A549 (cell line): Measurements from ENCODE around the gene EBI3. TPM values are rescaled to one million over a fixed set of nuclear protein-coding genes. Genes with fewer than 3 reads are reported as not detected.

ENCODE experiments used
- ATAC-seq, 2 experiments: fragments of 200-7000 bp in 1 of 2; fragments of >200 bp in 1 of 2; cut with Nextera tagmentation in 1 of 2; cut with Tn5 transposase in 1 of 2; 3 replicates each; pipeline versions ENCODE4 v1.8.0 to v1.9.1; 2018 to 2020; ENCODE audit warnings: mild to moderate bottlenecking in 1 of 2, moderate library complexity in 1 of 2
- CTCF ChIA-PET: fragments of 300-600 bp; sonication (Branson Sonifier 250); formaldehyde crosslinking; extraction: SDS; loops from one replicate; lab custom pipeline; 2021; ENCODE audit warnings: antibody characterized with exemption, inconsistent platforms; lab: Yijun Ruan, JAX
- POLR2A ChIA-PET: fragments of 350-600 bp; formaldehyde crosslinking; extraction: SDS; loops from one replicate; lab custom pipeline; 2021; ENCODE audit warnings: antibody characterized with exemption, inconsistent platforms; lab: Yijun Ruan, JAX
- DNase-seq, 2 experiments: peaks; one replicate each; pipeline versions ENCODE4 v3.0.0 to v3.0.0-alpha.2; 2011 to 2016; ENCODE audit warnings: low read depth in 1 of 2, low spot score in 1 of 2
- FAIRE-seq: peaks from 2 replicates; lab custom pipeline; 2011; peaks lifted over from hg19 to GRCh38; lab: Jason Lieb, UNC
- H3K27ac ChIP-seq, 2 experiments: fragments of >200 bp; sonication (Bioruptor Twin); formaldehyde crosslinking; 3 replicates each; pipeline ENCODE4 v1.5.1; 2016 to 2017
- H3K4me1 ChIP-seq: fragments of >200 bp; sonication (Bioruptor Twin); formaldehyde crosslinking; 3 replicates; pipeline ENCODE4 v1.6.1; 2016
- H3K4me2 ChIP-seq: fragments of >200 bp; sonication (Bioruptor Twin); formaldehyde crosslinking; 3 replicates; pipeline ENCODE4 v1.6.1; 2016
- H3K4me3 ChIP-seq: fragments of >200 bp; sonication (Bioruptor Twin); formaldehyde crosslinking; 3 replicates; pipeline ENCODE4 v1.5.1; 2016
- H3K9me3 ChIP-seq: fragments of >200 bp; sonication (Bioruptor Twin); formaldehyde crosslinking; 3 replicates; pipeline ENCODE4 v1.6.1; 2016
- CEBPB ChIP-seq, 2 experiments: fragments of >200 bp in 1 of 2; sonication (Bioruptor Twin) in 1 of 2; formaldehyde crosslinking in 1 of 2; IDR thresholded peaks; 2 replicates each; pipeline ENCODE4 v1.6.1; 2012 to 2016
- CHD2 ChIP-seq: fragments of 150-350 bp; IDR thresholded peaks from 2 replicates; pipeline ENCODE4 v1.6.1; 2014; ENCODE audit warnings: low read length; ENCODE audit not compliant: partially characterized antibody
- CHD4 ChIP-seq: fragments of 200-600 bp; sonication (generic); IDR thresholded peaks from 2 replicates; pipeline ENCODE4 v1.6.1; 2016; ENCODE audit warnings: antibody characterized with exemption, mild to moderate bottlenecking, borderline replicate concordance
- CTCF ChIP-seq: fragments of >200 bp; sonication (Bioruptor Twin); formaldehyde crosslinking; IDR thresholded peaks from 3 replicates; pipeline ENCODE4 v1.5.1; 2016
- EP300 ChIP-seq, 2 experiments: fragments of >200 bp; sonication (Bioruptor Twin); formaldehyde crosslinking; IDR thresholded peaks; 2 replicates in 1 of 2; 3 replicates in 1 of 2; pipeline ENCODE4 v1.6.1; 2016 to 2017
- ESRRA ChIP-seq: fragments of 150-350 bp; IDR thresholded peaks from 2 replicates; pipeline ENCODE4 v1.6.1; 2014; ENCODE audit warnings: mild to moderate bottlenecking, low read length, borderline replicate concordance
- FOSB ChIP-seq: fragments of 250-450 bp; sonication (Bioruptor Pico); IDR thresholded peaks from 2 replicates; pipeline ENCODE4 v1.5.0; 2020; ENCODE audit warnings: mild to moderate bottlenecking, moderate library complexity
- HDAC2 ChIP-seq: fragments of 200-600 bp; sonication (generic); IDR thresholded peaks from 2 replicates; pipeline ENCODE4 v1.6.1; 2016
- HEYL ChIP-seq: fragments of 250-450 bp; sonication (Bioruptor Pico); IDR thresholded peaks from 2 replicates; pipeline ENCODE4 v1.8.0; 2021; ENCODE audit warnings: mild to moderate bottlenecking, moderate library complexity
- HOXA7 ChIP-seq: fragments of 250-450 bp; sonication (Bioruptor Pico); IDR thresholded peaks from 2 replicates; pipeline ENCODE4 v1.5.0; 2020; ENCODE audit warnings: mild to moderate bottlenecking, moderate library complexity
- JUN ChIP-seq, 2 experiments: fragments of >200 bp; sonication (Bioruptor Twin); formaldehyde crosslinking; IDR thresholded peaks; 2 replicates in 1 of 2; 3 replicates in 1 of 2; pipeline ENCODE4 v1.6.1; 2016 to 2017
- KDM1A ChIP-seq: fragments of 200-600 bp; sonication (generic); IDR thresholded peaks from 2 replicates; pipeline ENCODE4 v1.6.1; 2016; ENCODE audit warnings: low read depth, mild to moderate bottlenecking
- MYC ChIP-seq: IDR thresholded peaks from 2 replicates; pipeline ENCODE4 v1.6.1; 2012; ENCODE audit warnings: mild to moderate bottlenecking, inconsistent platforms, low read length, improper control_type of control experiment, borderline replicate concordance
- NFE2L2 ChIP-seq: fragments of 150-350 bp; conservative IDR thresholded peaks from 2 replicates; pipeline ENCODE4 v1.6.1; 2014; ENCODE audit warnings: low read length
- NPAS2 ChIP-seq: fragments of 250-450 bp; sonication (Bioruptor Pico); IDR thresholded peaks from 2 replicates; pipeline ENCODE4 v1.8.0; 2022; ENCODE audit warnings: mild to moderate bottlenecking, moderate library complexity, borderline replicate concordance
- PBX3 ChIP-seq: IDR thresholded peaks from 2 replicates; pipeline ENCODE4 v1.6.1; 2012
- RAD21 ChIP-seq, 2 experiments: fragments of >200 bp in 1 of 2; sonication (Bioruptor Twin) in 1 of 2; formaldehyde crosslinking in 1 of 2; IDR thresholded peaks in 1 of 2; conservative IDR thresholded peaks in 1 of 2; 2 replicates in 1 of 2; 3 replicates in 1 of 2; pipeline ENCODE4 v1.6.1; 2012 to 2018; ENCODE audit warnings: inconsistent platforms in 1 of 2
- REST ChIP-seq: fragments of 200-600 bp; sonication (generic); IDR thresholded peaks from 2 replicates; pipeline ENCODE4 v1.6.1; 2016; ENCODE audit warnings: antibody characterized with exemption, mild to moderate bottlenecking, moderate library complexity
- RNF2 ChIP-seq: fragments of 200-600 bp; sonication (generic); IDR thresholded peaks from 2 replicates; pipeline ENCODE4 v1.6.1; 2016; ENCODE audit warnings: low read depth, mild to moderate bottlenecking, antibody characterized with exemption, moderate library complexity, borderline replicate concordance
- SREBF2 ChIP-seq: fragments of 450-650 bp; IDR thresholded peaks from 2 replicates; pipeline ENCODE4 v1.6.1; 2014; ENCODE audit warnings: mild to moderate bottlenecking, moderate library complexity
- USF2 ChIP-seq: fragments of 450-650 bp; IDR thresholded peaks from 2 replicates; pipeline ENCODE4 v1.6.1; 2014; ENCODE audit warnings: antibody characterized with exemption
- ZC3H11A ChIP-seq: fragments of 450-650 bp; IDR thresholded peaks from 2 replicates; pipeline ENCODE4 v1.6.1; 2014; ENCODE audit warnings: antibody characterized with exemption, mild to moderate bottlenecking
- ZFP36 ChIP-seq: fragments of 450-650 bp; IDR thresholded peaks from 2 replicates; pipeline ENCODE4 v1.6.1; 2014; ENCODE audit warnings: borderline replicate concordance; ENCODE audit not compliant: partially characterized antibody
- WGBS: methylation state at CpG from one replicate; pipeline ENCODE4 v1.1.6; 2017; ENCODE audit errors: missing lambda C conversion rate; 5-methylcytosine and 5-hydroxymethylcytosine counted together
- polyA plus RNA-seq, 4 experiments: library from polyadenylated mRNA; depleted of rRNA in 3 of 4; stranded (reverse); fragments of >200 nt; fragmentation: RNase III in 1 of 4; extraction: RNeasy Plus Mini Kit Qiagen cat#74134 plus additional on column Dnase treatment in 1 of 4; gene quantifications; 2 replicates in 3 of 4; 3 replicates in 1 of 4; pipeline ENCODE4 v1.2.3, GENCODE V29; 2011 to 2017

Gene EBI3
- polyA plus RNA-seq, 2 of the 4 experiments (the other 2 are of a cell fraction) = 1.1 to 3.6 TPM

GRCh38 chr19:4246767-4247593, 17.7 kb downstream of the EBI3 start, which contains the start of gene YJU2 (continued):
- 0 out of 2 replicates have a peak, but pooled peaks have one; percentile 27 for TF ChIP-seq USF2
- TF ChIP-seq KDM1A = no peak
- no peak for TF ChIP-seq CHD4
- peak; percentile 100 for TF ChIP-seq PBX3
- TF ChIP-seq ESRRA = no peak

- CTCF ChIA-PET = interaction anchor here (0.9 to 2.4 kb wide), 5 partner anchors 8 to 96 kb away, joined by 3 to 17 read pairs (median 5); partner anchors contain the start of gene YJU2
- no peak for ATAC-seq
- POLR2A ChIA-PET = no interaction called here
Measured at GRCh38 chr19:4256563-4256962, 27.2 kb downstream of the EBI3 start.

GRCh38 chr19:4257025-4257424, 27.7 kb downstream of the EBI3 start:
- CTCF ChIA-PET = interaction anchor here (0.9 to 1.9 kb wide), 4 partner anchors 8 to 96 kb away, joined by 3 to 5 read pairs (median 4); partner anchors contain the start of gene YJU2
- TF ChIP-seq REST = no peak
- no peak for TF ChIP-seq CHD2
- TF ChIP-seq MYC = no peak
- no peak for TF ChIP-seq JUN (IDR thresholded peaks at IDR 0.05)
- TF ChIP-seq FOSB = no peak
- TF ChIP-seq NPAS2 (CRISPR knock-in tag) = no peak
- no peak for TF ChIP-seq CHD4
- no peak for TF ChIP-seq KDM1A
- no peak for TF ChIP-seq HDAC2
- TF ChIP-seq HEYL (CRISPR knock-in tag) = no peak
- TF ChIP-seq HOXA7 (CRISPR knock-in tag) = no peak
- TF ChIP-seq RNF2 = no peak
- TF ChIP-seq SREBF2 = no peak
- TF ChIP-seq CTCF = no peak
- TF ChIP-seq, all 56 proteins: peak for 0
- peaks cover 11% of the 10 kb centered on the region; the same call in 2 of the 3 replicates for H3K9me3 ChIP-seq
- H3K4me3 ChIP-seq = no peak overlapping the region
- H3K4me1 ChIP-seq = no peaks in the 10 kb centered on the region
- 83% methylated on average over 6 of the region's 6 CpGs for WGBS
- no peak for FAIRE-seq
- H3K4me2 ChIP-seq = no peak overlapping the region
- H3K27ac ChIP-seq = no peak overlapping the region
- POLR2A ChIA-PET = no interaction called here
- no peak for DNase-seq
- ATAC-seq = no peak

More at GRCh38 chr19:4256563-4256962, 27.2 kb downstream of the EBI3 start:
- Histone ChIP-seq H3K4me2 (no peak overlapping the region), H3K4me1 (no peaks in the 10 kb centered on the region), H3K9me3 (peaks cover 11% of the 10 kb centered on the region; the same call in 2 of the 3 replicates), H3K27ac (no peak overlapping the region)
- FAIRE-seq = no peak
- DNase-seq = peak in 1 of 2 experiments; percentile 39
- TF ChIP-seq JUN (IDR thresholded peaks at IDR 0.05) (no peak), SREBF2 (no peak), ZC3H11A (no peak), EP300 (IDR thresholded peaks at IDR 0.05) (no peak), CEBPB (IDR thresholded peaks at IDR 0.05) (no peak), RAD21 (conservative IDR thresholded peaks at IDR 0.05 in 1 of 2, IDR thresholded peaks at IDR 0.05 in 1 of 2) (no peak), RNF2 (no peak), NFE2L2 (no peak), ZFP36 (no peak), CHD2 (no peak)
- TF ChIP-seq, all 56 proteins: peak for 0
- no peak overlapping the region for H3K4me3 ChIP-seq
- WGBS = 95% methylated on average over 4 of the region's 4 CpGs
